GM18873 (cell line): ENCODE results near the gene SESN1.

Experiments
- ATAC-seq: cut with Tn5 transposase; IDR thresholded peaks from one replicate; pipeline ENCODE4 v1.9.1; 2021; ENCODE audit warnings: mild to moderate bottlenecking, moderate library complexity, moderate number of reproducible peaks; ENCODE audit not compliant: unreplicated experiment, low FRiP score

Gene SESN1

DNA sequence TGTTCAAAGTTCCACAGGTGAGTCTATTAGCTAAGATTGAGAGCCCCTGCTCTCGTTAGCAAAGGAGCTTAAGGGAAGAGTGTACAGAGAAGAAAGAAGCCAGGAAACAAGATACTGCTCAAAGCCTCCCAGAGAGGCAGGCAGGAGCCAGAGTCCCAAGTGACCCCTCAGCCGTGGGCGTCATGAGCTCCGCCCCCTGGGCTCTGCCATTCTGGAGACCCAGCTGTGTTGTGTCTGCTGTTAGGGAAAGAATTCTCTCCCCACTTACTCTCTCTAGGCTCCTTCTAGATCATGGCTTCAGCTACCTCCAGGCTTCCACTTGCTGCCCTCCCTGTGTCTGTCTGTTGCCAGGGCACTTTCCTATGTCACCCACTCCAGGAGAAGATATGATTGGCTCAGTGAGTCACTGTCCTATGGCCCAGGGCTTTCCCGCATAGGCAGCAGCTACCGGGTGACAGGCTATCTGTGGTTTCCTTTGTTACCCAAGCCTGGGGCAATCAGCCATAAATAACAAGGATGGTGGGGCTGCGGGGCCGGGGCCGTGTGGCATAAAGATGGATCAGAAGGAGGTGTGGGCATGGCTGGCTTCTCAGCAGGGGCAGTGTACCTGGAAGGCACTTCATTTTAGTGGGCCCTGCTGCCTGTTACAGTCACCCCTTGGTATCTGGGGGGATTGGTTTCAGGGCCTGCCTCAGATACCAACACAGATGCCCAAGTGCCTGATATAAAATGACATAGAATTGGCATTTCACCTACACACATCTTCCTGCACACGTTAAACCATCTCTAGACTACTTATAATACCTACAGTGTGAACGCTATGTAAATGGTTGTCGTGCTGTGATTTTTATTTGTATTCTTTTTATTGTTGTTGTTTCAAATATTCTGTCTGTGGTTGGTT lies 127.5 kb downstream of the SESN1 start:
- ATAC-seq: no peak

DNA sequence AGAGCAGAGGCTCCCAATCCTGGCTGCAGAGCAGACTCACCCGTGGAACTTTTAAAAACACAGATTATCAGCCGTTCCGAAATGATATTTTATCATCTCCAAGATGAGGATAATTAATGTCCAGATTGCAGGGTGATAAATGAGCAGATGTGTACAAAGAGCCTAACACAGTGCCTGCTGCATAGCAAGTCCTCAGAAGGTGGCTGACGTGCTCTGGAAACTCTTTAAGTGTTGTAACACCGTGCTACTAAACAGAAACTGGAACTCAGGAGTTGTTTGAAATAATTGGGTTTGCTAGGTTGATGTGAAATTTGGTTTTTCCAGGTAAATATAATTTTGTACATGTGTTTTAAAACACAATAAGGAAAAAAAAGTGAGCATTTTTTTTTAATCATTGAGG lies 128.4 kb downstream of the SESN1 start:
- ATAC-seq: no peak

DNA sequence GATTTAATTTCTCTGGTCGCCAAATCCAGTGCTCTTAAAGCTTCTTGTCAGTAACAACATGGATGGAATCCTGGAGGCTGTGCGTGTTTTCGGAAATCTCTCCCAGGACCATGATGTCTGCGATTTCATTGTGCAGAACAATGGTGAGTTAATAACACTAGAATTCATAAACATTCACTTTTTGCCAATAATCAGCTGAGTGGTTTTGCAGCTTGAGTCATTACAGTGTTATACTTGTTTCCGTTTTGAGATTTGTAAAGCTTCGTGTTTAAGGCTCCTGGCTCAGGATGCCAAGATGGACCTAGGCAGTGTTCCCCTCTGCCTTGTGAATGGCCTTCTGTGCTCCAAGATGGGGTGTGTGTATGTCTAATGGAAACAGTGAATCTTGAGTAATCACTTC lies 132.7 kb downstream of the SESN1 start:
- ATAC-seq: no peak

DNA sequence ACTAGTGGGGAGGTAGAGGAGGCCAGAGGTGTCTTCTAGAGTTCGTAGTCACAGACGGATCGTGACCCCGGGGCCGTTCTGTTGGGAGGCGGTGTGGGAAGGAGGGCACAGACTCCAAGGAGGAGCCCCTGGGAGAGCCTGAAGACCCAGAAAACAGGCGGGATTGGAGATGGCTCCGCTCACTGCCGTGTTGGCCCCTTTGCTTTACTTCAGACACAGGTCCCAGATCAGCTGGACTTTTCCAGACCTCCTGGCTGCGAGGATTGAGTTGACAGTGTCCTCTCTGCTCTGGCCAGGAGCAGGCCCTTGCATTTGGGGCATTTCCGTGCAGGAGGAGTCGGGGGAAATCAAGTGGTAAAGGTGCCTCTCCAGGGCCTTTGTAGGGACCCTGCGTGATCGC lies 133.6 kb downstream of the SESN1 start:
- no peak for ATAC-seq

DNA sequence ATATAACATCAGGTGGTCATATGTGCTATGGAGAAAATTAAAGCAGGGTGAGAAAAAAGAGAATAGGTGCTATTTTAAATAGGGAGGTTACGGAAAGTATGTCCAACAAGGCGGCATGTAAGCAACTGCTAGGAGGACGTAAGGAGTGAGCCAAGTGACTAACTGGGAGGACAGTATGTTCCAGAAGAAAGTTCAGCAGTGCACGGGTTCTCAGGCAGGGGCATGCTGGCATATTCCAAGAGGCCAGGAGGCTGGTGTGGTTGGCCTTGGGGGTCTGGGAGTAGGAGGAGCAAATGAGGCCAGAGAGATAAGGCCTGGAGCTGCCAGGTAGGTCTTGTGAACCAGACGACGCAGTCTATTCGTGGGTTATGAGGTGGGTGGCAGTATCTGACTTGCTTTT lies 134.0 kb downstream of the SESN1 start:
- no peak for ATAC-seq

DNA sequence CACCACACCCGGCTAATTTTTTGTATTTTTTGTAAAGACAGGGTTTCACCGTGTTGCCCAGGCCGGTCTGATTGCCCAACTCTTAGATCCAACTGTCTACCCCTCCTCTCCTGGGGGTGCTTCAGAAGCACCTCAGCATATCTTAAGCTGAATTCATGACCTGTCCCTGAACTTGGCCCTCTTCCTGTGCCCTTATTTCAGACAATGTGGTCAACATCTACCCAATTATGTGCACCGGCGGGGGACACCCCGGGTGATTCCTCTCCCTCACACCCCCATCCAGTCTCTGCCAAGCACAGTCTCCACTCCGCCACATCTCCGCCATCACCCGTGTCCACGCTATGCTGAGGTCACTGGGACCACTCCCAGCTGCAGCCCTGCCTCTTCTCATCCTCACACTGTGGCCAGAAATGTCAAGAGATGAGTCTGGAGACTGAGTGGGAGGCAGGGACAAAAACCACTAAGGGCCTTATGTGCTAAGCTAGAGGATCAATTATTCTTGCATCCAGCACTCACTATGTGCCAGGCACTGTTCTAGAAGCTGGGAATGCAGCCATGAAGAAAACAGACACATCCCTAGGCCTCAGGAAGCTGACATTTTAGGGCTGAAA lies 134.6 kb downstream of the SESN1 start:
- no peak for ATAC-seq

DNA sequence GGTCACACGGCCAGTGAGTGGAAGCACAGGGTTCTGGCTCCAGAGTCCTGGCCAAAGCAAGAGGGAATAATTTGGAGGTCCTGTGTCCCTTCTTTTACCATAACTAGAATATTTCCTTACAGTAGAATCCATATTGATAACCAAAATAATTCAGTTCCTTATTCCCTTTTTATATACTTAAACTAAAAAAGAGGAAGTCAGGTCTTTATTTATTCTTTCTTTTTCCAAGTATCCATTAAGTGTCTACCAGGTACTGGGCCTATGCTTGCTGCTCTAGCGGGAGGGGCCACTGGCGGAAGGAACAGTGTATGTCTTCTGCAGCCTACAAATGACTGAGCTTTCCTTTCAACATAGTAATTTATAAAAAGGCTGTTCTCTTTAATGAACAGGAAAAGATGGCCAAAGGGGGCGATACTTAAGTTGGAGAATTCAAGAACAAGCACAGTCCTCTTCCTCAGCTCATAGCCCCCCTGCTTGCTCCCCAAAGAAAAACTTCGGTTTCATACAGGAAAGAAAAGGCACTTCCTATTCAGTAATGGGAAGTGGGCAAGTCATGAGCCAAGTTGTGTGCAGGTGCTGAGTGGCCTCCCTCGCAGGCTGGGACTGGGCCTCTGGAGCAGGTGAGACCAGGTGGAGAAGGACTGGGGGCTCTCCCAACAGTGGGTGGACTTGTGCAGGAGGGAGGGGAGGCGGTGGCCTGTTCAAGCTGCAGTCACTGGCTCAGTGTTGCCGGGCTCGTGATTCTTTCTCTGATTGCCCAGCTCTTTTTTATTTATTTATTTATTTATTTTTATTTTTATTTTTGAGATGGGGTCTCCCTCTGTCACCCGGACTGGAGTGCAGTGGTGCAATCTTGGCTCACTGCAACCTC lies 135.5 kb downstream of the SESN1 start:
- no peak for ATAC-seq

DNA sequence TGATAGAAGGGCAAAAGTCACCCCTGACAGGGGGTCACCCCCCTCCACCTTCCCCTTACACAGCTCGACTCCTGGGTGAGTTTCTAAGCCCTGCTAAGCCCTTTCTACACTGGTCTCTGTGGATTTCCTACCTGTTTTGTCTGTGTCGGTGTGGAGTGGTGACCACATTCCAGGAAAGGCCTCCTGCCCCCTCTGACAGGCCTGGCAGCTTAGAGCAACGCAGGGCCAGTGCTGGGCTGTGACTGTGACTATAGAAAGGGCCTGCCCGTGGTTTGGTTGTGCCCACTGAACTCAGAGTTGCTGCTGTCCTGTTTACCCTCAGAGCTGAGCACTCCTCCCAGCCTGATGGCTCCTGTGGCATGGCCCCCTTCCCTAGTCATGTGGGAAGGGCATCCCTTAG lies 137.4 kb downstream of the SESN1 start:
- ATAC-seq: no peak

DNA sequence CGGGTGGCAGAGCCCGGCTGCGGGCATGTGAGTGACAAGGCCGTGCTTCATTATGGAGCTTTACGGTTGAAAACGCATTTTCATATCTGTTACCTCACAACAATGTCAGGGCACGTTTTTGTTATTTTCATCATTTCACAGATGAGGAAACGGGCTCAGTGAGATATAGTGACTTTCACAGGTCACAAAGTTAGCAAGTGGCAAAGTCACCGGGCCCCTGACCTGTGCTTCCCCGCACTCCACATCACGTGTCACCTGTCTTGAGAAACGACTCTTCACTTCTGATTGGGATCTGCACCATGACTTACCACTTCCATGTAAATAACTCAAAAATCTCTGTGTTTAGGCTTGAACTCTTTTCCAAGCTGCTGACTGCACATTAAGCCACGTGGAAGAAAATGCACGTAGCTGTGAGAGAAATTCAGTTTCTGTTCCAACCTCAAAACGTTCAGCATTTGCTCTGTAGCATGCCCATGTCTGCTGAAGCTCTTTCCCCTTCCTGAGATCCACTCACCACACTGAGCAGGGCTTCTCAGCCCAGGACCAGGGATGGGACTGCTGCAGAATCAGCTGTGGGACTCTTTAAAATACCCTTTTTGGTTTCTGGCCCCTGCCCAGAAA lies 139.2 kb downstream of the SESN1 start:
- no peak for ATAC-seq

DNA sequence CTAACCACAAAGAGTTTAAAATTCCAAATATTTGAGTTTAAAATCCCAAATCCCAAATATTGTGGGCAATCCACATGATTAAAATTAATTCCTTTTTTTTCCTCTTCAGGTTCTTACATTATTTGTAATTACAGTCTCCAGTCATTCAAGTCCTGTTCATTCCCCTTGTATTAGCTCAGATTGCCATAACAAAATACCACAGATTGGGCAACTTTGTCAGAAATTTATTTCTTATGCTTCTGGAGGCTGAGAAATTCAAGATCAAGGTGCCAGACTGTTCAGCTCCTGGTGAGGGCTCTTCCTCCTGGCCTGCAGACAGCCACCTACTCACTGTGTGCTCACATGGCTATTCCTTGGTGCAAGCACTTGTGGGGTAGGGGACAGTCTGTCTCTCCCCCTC lies 141.0 kb downstream of the SESN1 start:
- no peak for ATAC-seq

DNA sequence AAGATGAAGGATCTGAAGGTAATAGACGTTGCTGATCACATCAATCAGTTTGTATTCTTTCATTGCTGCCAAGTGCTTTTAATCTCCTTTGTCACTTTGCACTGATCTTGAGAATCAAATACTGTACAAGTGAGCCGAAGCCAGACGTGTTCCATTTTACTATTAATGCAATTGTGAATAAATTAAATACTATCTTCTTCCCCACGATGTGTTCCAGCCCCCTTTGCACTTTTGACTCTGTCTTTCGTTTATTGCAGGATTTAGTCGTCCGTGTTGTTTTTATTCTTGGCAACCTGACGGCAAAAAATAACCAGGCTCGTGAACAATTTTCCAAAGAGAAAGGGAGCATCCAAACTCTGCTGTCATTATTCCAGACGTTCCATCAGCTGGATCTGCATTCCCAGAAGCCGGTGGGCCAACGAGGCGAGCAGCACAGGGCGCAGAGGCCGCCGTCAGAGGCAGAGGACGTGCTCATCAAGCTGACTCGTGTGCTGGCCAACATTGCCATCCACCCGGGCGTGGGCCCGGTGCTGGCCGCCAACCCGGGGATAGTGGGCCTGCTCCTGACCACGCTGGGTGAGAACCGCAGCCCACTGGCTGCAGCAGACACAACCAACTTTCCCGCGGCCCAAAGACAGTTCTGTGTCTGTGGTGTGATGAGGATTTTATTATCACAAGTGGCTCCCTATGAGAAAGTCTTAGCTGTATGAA lies 141.7 kb downstream of the SESN1 start:
- no peak for ATAC-seq

DNA sequence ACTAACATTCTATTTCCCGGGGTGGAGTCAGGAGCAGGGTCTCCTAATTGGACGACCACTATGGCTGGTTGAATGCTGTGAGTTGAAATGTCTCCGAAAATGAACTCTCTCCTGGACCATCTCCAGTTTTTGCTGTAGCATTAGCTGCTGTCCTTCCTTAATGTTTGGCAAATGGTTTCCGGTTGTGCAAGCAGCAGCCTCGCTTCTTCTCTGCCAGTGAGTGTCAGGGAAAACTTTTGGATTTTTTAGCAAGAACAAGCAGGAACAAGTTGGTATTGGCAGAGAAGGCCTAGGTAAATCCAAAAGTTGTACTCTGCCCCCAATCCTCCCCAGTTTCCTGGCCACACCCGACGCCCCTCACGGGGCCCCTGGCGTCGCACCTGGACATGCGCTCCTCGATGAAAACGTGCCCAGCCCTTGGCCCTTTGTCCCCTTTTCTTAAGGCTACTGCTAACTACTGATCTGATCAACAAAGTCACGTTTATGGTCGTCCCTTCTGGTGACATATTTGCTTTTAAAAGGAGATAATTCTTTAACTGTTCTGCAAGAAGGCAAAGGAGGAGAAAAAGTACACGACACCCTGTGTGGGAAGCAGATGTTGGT lies 143.2 kb downstream of the SESN1 start:
- ATAC-seq: no peak

DNA sequence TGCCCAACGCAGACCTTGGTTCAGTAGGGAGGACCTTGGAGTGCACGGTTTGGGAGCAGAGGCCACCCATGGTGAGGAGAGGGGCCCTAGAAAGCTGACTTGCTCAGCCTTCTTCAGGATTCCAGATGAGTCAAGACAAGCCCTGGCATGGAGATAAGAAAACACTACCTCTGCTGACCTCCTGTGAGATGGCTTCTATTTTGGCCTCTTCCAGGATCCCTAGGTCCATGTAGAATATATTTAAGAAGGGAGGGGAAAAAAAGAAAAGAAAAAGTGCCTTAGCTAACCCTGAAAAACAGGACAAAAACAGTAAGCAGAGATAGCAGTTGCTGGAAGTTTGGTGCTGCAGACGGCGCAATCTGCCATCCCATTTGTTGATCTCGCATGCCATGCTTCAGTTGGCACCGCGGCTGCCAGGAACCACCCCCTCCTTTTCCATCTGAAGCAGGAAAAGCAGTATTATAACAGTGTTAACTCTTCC lies 146.4 kb downstream of the SESN1 start:
- ATAC-seq: no peak

DNA sequence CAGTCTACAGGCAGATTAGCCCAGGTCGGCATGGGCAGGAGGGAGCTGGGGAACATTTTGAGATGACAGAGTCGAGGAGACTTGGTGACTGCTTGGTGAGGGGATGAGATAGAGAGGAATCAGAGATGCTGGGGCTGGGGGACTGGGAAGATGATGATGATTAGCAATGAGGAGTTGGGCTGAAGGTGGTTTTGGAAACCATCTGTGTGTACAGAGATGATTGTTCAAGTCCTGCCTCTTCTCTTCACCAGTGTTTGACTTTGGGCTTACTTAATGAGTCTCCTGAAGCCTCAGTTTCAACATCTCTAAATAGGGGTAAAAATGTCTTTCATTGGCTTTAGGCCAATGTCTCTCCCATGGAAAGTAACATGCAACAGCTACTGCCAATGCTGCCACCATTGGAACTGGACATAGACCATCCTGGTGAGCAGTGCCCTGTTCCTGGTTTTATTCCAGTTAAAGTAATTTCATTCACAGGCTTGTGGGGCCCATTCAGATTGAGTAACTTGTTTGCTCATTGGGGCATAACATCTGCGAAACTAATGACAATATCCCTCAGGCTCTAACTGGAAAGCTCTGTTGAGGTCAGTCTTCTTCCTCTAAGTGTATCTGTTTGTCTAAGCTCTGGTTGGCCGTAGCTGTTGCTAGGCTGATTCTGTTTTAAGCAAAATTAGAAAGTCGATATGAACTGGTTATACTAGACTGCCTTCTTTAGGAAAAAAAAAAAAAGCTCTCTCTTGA lies 147.4 kb downstream of the SESN1 start:
- ATAC-seq: no peak

DNA sequence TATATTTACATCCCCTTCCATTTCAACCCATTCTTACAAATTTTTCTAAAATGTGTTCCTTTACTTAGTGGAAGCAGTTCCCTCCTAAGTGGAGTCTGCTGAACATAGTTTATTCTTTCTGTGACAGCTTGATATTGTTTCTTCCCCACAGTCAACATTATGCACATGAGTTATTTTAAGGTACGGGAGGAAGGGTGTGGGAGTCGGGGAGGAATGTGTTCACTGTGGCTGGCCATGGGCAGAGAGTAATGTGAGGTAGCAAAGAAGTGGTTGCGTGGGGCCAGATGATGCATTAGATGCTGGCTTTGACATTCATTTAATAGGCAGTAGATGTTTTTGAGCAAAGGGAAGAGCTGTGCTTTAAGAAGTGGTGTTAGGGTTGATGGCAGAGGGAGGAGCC lies 148.0 kb downstream of the SESN1 start:
- no peak for ATAC-seq

DNA sequence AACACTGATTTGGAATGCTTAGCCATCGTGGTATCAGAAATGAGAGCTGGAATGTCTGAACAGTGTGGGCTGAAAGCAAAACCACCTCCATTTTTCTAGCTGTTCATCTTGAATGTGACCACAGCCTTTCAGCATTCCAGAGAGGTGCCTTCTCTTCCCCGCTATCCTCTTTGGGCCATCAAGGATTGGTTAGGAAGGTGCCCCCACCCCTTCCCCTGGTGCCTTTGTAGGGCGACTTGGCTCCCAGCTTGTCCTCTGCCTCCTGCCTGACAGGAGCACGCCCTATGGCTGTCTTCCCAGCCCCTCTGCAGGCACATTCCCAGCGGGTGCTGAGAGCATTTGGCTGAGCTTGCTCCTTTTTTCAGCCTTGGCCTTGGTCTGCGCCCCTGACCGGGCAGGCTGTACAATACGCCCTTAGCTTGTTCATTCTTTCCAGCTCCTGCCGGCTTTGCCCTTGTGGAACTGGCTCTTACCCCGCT lies 148.9 kb downstream of the SESN1 start:
- no peak for ATAC-seq

DNA sequence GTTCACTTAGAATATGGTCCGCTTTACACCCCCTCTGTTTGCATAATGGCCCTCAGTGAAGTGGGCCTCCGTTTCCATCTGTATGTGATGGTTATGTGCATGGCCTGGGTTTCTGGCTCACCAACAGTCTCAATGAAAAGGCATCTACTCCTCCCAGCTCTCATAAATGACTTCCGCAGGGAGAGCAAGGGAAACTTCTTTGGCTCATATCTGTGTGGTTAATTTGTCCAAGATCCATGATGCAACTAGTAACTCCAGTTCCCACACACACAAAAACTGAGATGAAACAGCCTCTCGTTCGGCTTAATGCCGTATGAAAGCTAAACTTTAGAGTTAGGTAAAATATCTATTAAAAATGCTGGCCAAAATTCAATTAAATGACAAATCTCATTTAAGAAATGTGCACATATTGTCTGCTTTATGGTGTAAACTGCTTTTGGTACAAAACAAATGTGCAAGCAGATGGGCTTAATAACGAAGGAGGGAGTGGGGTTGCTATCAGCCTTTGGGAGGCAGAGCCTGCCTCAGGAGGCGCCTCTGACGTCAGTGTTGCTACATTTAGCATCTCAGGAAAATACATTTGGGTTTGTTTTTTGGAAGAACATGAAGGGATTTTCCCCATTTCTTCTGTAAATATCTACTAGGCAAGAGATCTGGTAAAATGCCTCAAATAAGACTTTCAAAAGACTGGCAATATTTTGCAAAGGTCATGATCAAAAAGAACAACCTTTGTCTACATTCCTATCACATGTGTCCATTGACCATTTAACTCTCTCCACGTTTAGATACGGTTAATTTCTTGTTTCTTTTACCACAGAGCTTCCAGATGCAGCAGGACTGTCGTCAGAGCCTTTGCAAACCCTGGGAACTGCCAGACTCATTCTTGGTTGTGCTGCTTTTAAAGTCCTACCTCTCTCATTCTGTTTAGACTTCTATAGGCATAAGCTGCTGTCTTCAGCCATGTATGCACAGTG lies 149.7 kb downstream of the SESN1 start:
- ATAC-seq: no peak

DNA sequence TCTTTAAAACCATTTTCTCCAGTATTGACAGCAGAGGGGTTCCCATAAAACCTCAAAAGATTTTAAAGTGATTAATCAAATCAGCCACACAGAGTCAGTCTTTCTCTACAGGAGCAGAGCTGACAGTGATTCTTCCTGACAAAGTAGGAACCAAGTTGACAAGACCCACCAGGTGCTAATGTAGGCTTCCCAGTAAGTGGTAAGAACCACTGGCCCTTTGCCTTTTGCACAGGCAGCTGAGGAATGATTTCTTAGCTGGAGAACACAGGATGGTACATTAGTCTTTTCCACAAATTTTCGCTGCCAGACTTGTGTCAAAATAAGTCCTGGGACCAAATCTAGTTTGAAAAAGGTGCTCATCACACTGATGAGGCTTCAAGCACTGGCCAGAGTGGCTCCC lies 150.6 kb downstream of the SESN1 start:
- ATAC-seq: no peak
